Naive thymus-derived CD4-positive, alpha-beta T cell (primary cell): ENCODE data around the gene NFATC2. TPM values are rescaled to one million over a fixed set of nuclear protein-coding genes. Genes with fewer than 3 reads are reported as not detected.

Experiments
- ATAC-seq: fragments of 150-1000 bp; cut with Tn5 transposase; 2 replicates; pipeline ENCODE4 v1.10.0; 2021; ENCODE audit warnings: mild to moderate bottlenecking, moderate library complexity
- CTCF ChIA-PET: fragments of 350-600 bp; sonication (Branson Sonifier 250); formaldehyde crosslinking; loops from one replicate; lab custom pipeline; 2021; ENCODE audit warnings: antibody characterized with exemption; lab: Charles Lee
- POLR2A ChIA-PET: fragments of 350-600 bp; sonication (Branson Sonifier 250); formaldehyde crosslinking; loops from one replicate; lab custom pipeline; 2021; ENCODE audit warnings: antibody characterized with exemption, inconsistent platforms; lab: Charles Lee
- DNase-seq, 9 donors: peaks; one replicate each; pipeline versions ENCODE4 v3.0.0 to v3.0.0-alpha.2; 2020 to 2022; ENCODE audit warnings: mixed read lengths in 1 of 9
- H3K27ac ChIP-seq: one replicate; pipeline ENCODE4 v1.7.0; 2013; ENCODE audit warnings: mild to moderate bottlenecking, low read depth, low read length, moderate library complexity
- H3K27me3 ChIP-seq, 2 donors: one replicate each; pipeline ENCODE4 v1.7.0; 2013; ENCODE audit warnings: low read length in 2 of 2, mild to moderate bottlenecking in 2 of 2, moderate library complexity in 2 of 2; ENCODE audit not compliant: control insufficient read depth in 2 of 2, insufficient read depth in 2 of 2
- H3K36me3 ChIP-seq, 3 experiments: 1 replicate in 2 of 3; 2 replicates in 1 of 3; pipeline ENCODE4 v1.7.0; 2013; ENCODE audit warnings: low read length in 3 of 3, mild to moderate bottlenecking in 3 of 3, moderate library complexity in 1 of 3; ENCODE audit not compliant: insufficient read depth in 3 of 3, control insufficient read depth in 2 of 3
- H3K4me1 ChIP-seq, 2 donors: one replicate each; pipeline ENCODE4 v1.7.0; 2013; ENCODE audit warnings: low read length in 2 of 2, mild to moderate bottlenecking in 2 of 2, moderate library complexity in 1 of 2; ENCODE audit not compliant: control insufficient read depth in 2 of 2, insufficient read depth in 2 of 2
- H3K4me3 ChIP-seq: 2 replicates; pipeline ENCODE4 v1.7.0; 2013; ENCODE audit warnings: mild to moderate bottlenecking, low read length
- H3K9me3 ChIP-seq, 3 experiments: 1 replicate in 2 of 3; 2 replicates in 1 of 3; pipeline ENCODE4 v1.7.0; 2013; ENCODE audit warnings: low read length in 3 of 3; ENCODE audit not compliant: control insufficient read depth in 2 of 3
- H3K27ac Mint-ChIP-seq, 9 donors: one replicate each; pipeline ENCODE4 v1.8.0; 2020 to 2022; ENCODE audit warnings: mixed read lengths in 9 of 9, mild to moderate bottlenecking in 8 of 9, moderate library complexity in 5 of 9, inconsistent platforms in 2 of 9
- H3K27me3 Mint-ChIP-seq, 5 donors: one replicate each; pipeline ENCODE4 v1.8.0; 2021 to 2022; ENCODE audit warnings: mixed read lengths in 5 of 5, mild to moderate bottlenecking in 1 of 5
- H3K36me3 Mint-ChIP-seq, 5 donors: one replicate each; pipeline ENCODE4 v1.8.0; 2020 to 2022; ENCODE audit warnings: mixed read lengths in 5 of 5, mild to moderate bottlenecking in 3 of 5, inconsistent platforms in 1 of 5
- H3K4me1 Mint-ChIP-seq, 7 donors: one replicate each; pipeline ENCODE4 v1.8.0; 2020 to 2022; ENCODE audit warnings: mixed read lengths in 7 of 7, mild to moderate bottlenecking in 3 of 7, inconsistent platforms in 1 of 7
- H3K4me3 Mint-ChIP-seq, 10 donors: one replicate each; pipeline ENCODE4 v1.8.0; 2020 to 2022; ENCODE audit warnings: mild to moderate bottlenecking in 10 of 10, mixed read lengths in 10 of 10, moderate library complexity in 6 of 10, inconsistent platforms in 2 of 10
- H3K9me3 Mint-ChIP-seq, 11 donors: one replicate each; pipeline ENCODE4 v1.8.0; 2020 to 2022; ENCODE audit warnings: mixed read lengths in 11 of 11, mild to moderate bottlenecking in 4 of 11, inconsistent platforms in 1 of 11, moderate library complexity in 1 of 11
- intact Hi-C, 2 donors: fragments of 100-400 bp; cut with micrococcal nuclease; formaldehyde crosslinking; loops; one replicate each; pipeline ENCODE4 v1.15.1; 2023
- polyA plus RNA-seq, 2 donors: library from polyadenylated mRNA; unstranded; fragments of 300-500 nt; fragmentation: Illumina TruSeq; gene quantifications; one replicate each; pipeline ENCODE4 v1.2.3, GENCODE V29; 2021
- total RNA-seq, 6 experiments: library from RNA in 5 of 6; stranded (reverse) in 5 of 6; gene quantifications; 1 replicate in 5 of 6; 2 replicates in 1 of 6; pipeline ENCODE4 v1.2.3 and lab custom pipeline; 2021 to 2026

The NFATC2 gene
- total and polyA plus RNA-seq, 7 experiments from 2014 or later: 16.6 to 66.8 (median 42.6) TPM

- ChIA-PET POLR2A (no interaction called here), CTCF (interaction anchor here (1.1 kb wide), 1 partner anchor 51 kb away, joined by 3 read pairs; no protein-coding TSS in a partner anchor)
- Mint-ChIP-seq H3K36me3 (peaks cover 4 to 39% (median 17%) of the 10 kb centered on the region in 5 donors), H3K27me3 (no peaks in the 10 kb centered on the region), H3K27ac (peak overlapping the region in 1 of 9 donors; percentile 14), H3K9me3 (no peaks in the 10 kb centered on the region), H3K4me3 (no peak overlapping the region), H3K4me1 (peaks cover 10 to 67% (median 26%) of the 10 kb centered on the region in 7 donors)
- Histone ChIP-seq H3K27ac (no peak overlapping the region), H3K36me3 (peaks cover 2 to 54% (median 4%) of the 10 kb centered on the region in 3 experiments), H3K4me1 (peaks cover 0 to 75% of the 10 kb centered on the region in 2 donors), H3K9me3 (no peaks in the 10 kb centered on the region), H3K4me3 (no peak overlapping the region), H3K27me3 (no peaks in the 10 kb centered on the region)
- DNase-seq (no peak), ATAC-seq (peak; percentile 12)
- intact Hi-C loops: loop anchor here in 1 of 2 donors (1.0 kb wide), 1 partner anchor 32 kb away; no protein-coding TSS in a partner anchor
Measured at GRCh38 chr20:51418137-51418529, 124.4 kb downstream of the NFATC2 start.

DNA sequence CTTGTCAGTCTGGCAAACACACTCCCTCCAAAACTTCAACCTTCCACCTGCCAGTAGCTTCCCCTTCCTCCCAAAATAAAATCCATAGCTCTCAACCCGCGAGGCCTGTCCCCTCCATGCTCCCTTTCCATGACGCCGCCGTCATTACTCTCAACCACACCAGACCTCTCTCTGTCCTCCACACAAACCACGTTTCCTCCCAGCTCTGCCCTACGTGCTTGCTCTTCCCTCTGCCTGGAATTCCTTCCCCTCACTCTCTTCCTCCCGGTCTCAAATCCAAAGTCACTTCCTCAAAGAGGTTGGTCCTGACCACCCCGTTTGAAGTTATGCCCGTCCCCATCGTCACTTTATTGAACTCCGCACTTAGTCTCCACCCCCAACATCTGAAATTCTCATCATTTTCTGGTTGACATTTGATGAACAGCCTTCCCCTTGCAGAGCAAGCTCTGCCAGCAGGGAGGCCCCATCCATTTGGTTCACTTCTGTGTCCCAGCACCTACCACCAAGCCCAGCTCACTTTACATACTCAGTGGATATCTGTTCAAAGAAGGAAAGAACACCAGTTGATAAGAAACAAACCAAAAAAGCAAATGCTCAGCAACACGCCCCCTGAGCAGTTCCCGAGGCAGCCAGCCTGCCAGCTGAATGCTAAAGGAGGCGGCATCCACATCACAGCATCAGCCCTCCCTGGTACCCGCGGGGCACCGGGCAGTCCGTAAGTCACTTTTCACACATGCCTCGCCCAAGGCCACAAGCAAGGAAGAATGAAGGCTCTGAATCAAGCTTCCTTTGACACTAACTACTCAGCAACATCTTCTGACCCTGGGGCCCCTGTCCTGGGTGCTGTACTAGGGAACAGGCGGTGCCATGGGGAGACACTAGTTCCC is 125.0 kb downstream of the NFATC2 start:
- Histone ChIP-seq H3K36me3 (peaks cover 4 to 54% (median 4%) of the 10 kb centered on the region in 3 experiments), H3K4me1 (peaks cover 0 to 78% of the 10 kb centered on the region in 2 donors), H3K4me3 (no peak overlapping the region), H3K27ac (no peak overlapping the region), H3K9me3 (no peaks in the 10 kb centered on the region), H3K27me3 (no peaks in the 10 kb centered on the region)
- H3K9me3 Mint-ChIP-seq: no peaks in the 10 kb centered on the region
- peak; percentile 57 for ATAC-seq
- POLR2A ChIA-PET: interaction anchor here (0.5 to 0.8 kb wide), 2 partner anchors 20 to 179 kb away, joined by 3 to 5 read pairs; no protein-coding TSS in a partner anchor
- no peaks in the 10 kb centered on the region for H3K27me3 Mint-ChIP-seq
- DNase-seq: no peak
- peaks cover 10 to 69% (median 28%) of the 10 kb centered on the region in 7 donors for H3K4me1 Mint-ChIP-seq
- peak overlapping the region in 3 of 10 donors; percentile 23 to 37 (median 31) for H3K4me3 Mint-ChIP-seq
- peak overlapping the region; percentile 9 to 87 (median 72) for H3K27ac Mint-ChIP-seq
- intact Hi-C loops: loop anchor here (1.0 to 2.0 kb wide), 2 partner anchors 17 to 31 kb away; no protein-coding TSS in a partner anchor
- CTCF ChIA-PET: interaction anchor here (1.1 kb wide), 1 partner anchor 51 kb away, joined by 3 read pairs; no protein-coding TSS in a partner anchor
- peaks cover 4 to 37% (median 17%) of the 10 kb centered on the region in 5 donors for H3K36me3 Mint-ChIP-seq

DNA sequence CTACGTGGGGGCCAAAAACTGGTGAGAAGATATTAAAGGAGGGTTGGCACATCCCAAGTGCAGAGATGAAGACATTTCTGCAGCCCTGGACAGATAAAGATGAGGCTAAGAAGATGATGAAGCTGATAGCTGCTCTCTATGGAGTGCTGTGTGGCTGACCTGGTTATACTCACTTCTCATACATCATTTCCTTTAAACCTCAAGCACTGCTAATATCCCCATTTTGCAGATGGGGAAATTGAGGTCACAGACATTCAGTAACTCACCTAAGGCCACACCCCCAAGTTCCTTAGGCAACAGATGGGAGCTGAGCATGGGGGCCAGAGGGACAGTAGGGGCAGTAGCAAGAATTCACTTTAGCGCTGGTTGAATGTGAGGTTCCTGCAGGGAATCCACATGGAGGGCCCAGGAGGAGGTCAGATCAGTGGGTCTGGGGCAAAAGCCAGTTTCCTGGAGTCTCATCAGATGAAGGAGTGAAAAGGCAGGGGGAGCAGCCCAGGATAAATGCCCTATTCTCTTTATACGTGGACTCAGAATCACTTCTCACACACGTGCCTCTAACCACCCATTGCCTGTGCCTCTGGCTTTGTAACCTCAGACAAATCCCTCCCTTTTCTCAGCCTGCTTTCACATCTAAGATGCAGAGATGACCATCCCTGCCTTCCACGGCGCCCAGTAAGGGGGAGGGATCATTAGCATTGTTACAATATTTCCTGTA is 125.8 kb downstream of the NFATC2 start:
- Histone ChIP-seq H3K4me1 (peaks cover 0 to 86% of the 10 kb centered on the region in 2 donors), H3K4me3 (no peak overlapping the region), H3K27ac (no peak overlapping the region), H3K36me3 (peaks cover 4 to 62% (median 4%) of the 10 kb centered on the region in 3 experiments), H3K27me3 (no peaks in the 10 kb centered on the region), H3K9me3 (no peaks in the 10 kb centered on the region)
- CTCF ChIA-PET: interaction anchor here (1.1 kb wide), 1 partner anchor 52 kb away, joined by 3 read pairs; no protein-coding TSS in a partner anchor
- Mint-ChIP-seq H3K4me3 (peak overlapping the region in 2 of 10 donors; percentile 23 to 27), H3K27ac (peak overlapping the region; percentile 8 to 87 (median 72)), H3K4me1 (peaks cover 9 to 70% (median 26%) of the 10 kb centered on the region in 7 donors), H3K27me3 (no peaks in the 10 kb centered on the region), H3K36me3 (peaks cover 4 to 34% (median 17%) of the 10 kb centered on the region in 5 donors), H3K9me3 (no peaks in the 10 kb centered on the region)
- DNase-seq (no peak), ATAC-seq (peak; percentile 47)
- POLR2A ChIA-PET: interaction anchor here (0.8 kb wide), 1 partner anchor 20 kb away, joined by 5 read pairs; no protein-coding TSS in a partner anchor
- intact Hi-C loops: loop anchor here in 1 of 2 donors (2.0 kb wide), 1 partner anchor 16 kb away; no protein-coding TSS in a partner anchor

DNA sequence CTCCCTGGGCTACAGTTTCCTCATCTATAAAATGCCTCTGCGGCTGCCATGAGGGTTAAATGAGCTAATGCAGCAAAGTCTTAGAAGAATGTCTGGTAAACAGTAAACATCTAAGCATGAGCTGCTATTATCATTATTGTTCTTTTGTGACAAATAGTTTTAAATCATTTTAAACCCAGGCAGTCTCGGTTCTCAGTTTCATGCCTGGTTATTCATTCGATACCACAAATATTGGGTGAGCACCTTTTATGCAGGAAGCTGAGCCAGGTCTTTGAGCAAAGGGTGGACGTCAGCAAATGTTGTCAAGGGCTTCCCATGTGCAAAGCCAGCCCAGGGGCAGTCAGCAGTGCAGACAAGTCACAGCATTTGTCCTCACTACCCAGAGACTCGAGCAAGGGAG is 128.7 kb downstream of the NFATC2 start:
- H3K36me3 Mint-ChIP-seq: peaks cover 12 to 40% (median 28%) of the 10 kb centered on the region in 5 donors
- peak overlapping the region in 6 of 9 donors; percentile 9 to 82 (median 66) for H3K27ac Mint-ChIP-seq
- CTCF ChIA-PET: interaction anchor here (1.0 kb wide), 1 partner anchor 181 kb away, joined by 3 read pairs; no protein-coding TSS in a partner anchor
- H3K4me1 Mint-ChIP-seq: peaks cover 9 to 73% (median 23%) of the 10 kb centered on the region in 7 donors
- intact Hi-C loops: no loop called here
- no peaks in the 10 kb centered on the region for H3K9me3 ChIP-seq
- no peaks in the 10 kb centered on the region for H3K27me3 ChIP-seq
- peak overlapping the region; percentile 24 for H3K27ac ChIP-seq
- peak overlapping the region in 1 of 10 donors; percentile 17 for H3K4me3 Mint-ChIP-seq
- peaks cover 0 to 97% of the 10 kb centered on the region in 2 donors for H3K4me1 ChIP-seq
- H3K36me3 ChIP-seq: peaks cover 5 to 62% (median 9%) of the 10 kb centered on the region in 3 experiments
- no peak overlapping the region for H3K4me3 ChIP-seq
- ATAC-seq (no peak), DNase-seq (no peak)
- no peaks in the 10 kb centered on the region for H3K27me3 Mint-ChIP-seq
- peaks cover 0 to 5% (median 2%) of the 10 kb centered on the region in 11 donors for H3K9me3 Mint-ChIP-seq
- POLR2A ChIA-PET: no interaction called here

DNA sequence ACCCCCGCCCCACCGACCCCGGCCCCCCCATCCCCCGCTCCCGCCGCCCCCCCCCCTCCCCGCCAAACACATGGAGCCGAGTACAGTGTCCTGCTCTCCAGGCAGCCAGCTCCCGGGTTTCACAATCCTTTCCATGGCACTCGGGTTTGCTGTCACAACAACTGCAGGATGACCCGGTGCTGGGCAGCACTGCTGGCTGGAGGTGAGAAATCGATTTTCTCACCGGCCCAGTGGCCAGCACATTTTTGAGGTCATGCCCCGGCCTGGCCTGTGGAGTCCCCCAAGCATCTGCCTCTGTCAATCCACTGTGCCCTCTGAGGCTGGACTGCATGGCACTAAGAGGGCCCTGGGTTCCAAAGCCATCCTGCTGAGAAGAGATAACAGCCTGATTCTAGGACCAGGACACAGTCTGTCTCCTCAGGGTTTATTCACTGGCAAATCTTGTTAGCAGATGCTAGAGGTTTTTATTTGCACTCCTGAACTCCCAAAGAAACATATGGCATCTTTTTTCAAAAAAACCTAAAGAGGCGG is 129.5 kb downstream of the NFATC2 start:
- DNase-seq: no peak
- H3K9me3 Mint-ChIP-seq: peaks cover 0 to 5% (median 2%) of the 10 kb centered on the region in 11 donors
- ChIA-PET CTCF (interaction anchor here (0.7 to 1.0 kb wide), 3 partner anchors 13 to 182 kb away, joined by 3 to 7 read pairs (median 3); no protein-coding TSS in a partner anchor), POLR2A (no interaction called here)
- H3K4me1 Mint-ChIP-seq: peaks cover 9 to 73% (median 23%) of the 10 kb centered on the region in 7 donors
- Histone ChIP-seq H3K27ac (no peak overlapping the region), H3K36me3 (peaks cover 5 to 63% (median 9%) of the 10 kb centered on the region in 3 experiments), H3K9me3 (no peaks in the 10 kb centered on the region), H3K4me3 (no peak overlapping the region), H3K27me3 (no peaks in the 10 kb centered on the region), H3K4me1 (peaks cover 0 to 93% of the 10 kb centered on the region in 2 donors)
- no peak for ATAC-seq
- peak overlapping the region in 4 of 9 donors; percentile 8 to 67 (median 43) for H3K27ac Mint-ChIP-seq
- H3K4me3 Mint-ChIP-seq: no peak overlapping the region
- H3K36me3 Mint-ChIP-seq: peaks cover 12 to 46% (median 32%) of the 10 kb centered on the region in 5 donors
- intact Hi-C loops: no loop called here
- no peaks in the 10 kb centered on the region for H3K27me3 Mint-ChIP-seq
